Glutamatergic neuron (in vitro differentiated cells): ENCODE results near the gene MSH3. TPM values are rescaled to one million over a fixed set of nuclear protein-coding genes. Genes with fewer than 3 reads are reported as not detected.

Experiments used
- DNase-seq: peaks from one replicate; pipeline ENCODE4 v3.0.0; 2022
- H3K27ac Mint-ChIP-seq: one replicate; pipeline ENCODE4 v1.8.0; 2020; ENCODE audit warnings: mild to moderate bottlenecking, mixed read lengths, inconsistent platforms; ENCODE audit not compliant: unreplicated experiment
- H3K27me3 Mint-ChIP-seq: one replicate; pipeline ENCODE4 v1.8.0; 2020; ENCODE audit warnings: mild to moderate bottlenecking, moderate library complexity, mixed read lengths, inconsistent platforms; ENCODE audit not compliant: unreplicated experiment
- H3K36me3 Mint-ChIP-seq: one replicate; pipeline ENCODE4 v1.8.0; 2020; ENCODE audit warnings: mild to moderate bottlenecking, mixed read lengths, inconsistent platforms; ENCODE audit not compliant: unreplicated experiment
- H3K4me1 Mint-ChIP-seq: one replicate; pipeline ENCODE4 v1.8.0; 2020; ENCODE audit warnings: mild to moderate bottlenecking, low read depth, mixed read lengths, inconsistent platforms; ENCODE audit not compliant: unreplicated experiment
- H3K4me3 Mint-ChIP-seq: one replicate; pipeline ENCODE4 v1.8.0; 2020; ENCODE audit warnings: mild to moderate bottlenecking, mixed read lengths, inconsistent platforms; ENCODE audit not compliant: unreplicated experiment
- H3K9me3 Mint-ChIP-seq: one replicate; pipeline ENCODE4 v1.8.0; 2020; ENCODE audit warnings: mild to moderate bottlenecking, moderate library complexity, mixed read lengths, inconsistent platforms; ENCODE audit not compliant: unreplicated experiment
- CTCF ChIP-seq: fragments of 200-600 bp; sonication (generic); IDR thresholded peaks from one replicate; pipeline ENCODE4 v1.5.0; 2021; ENCODE audit not compliant: partially characterized antibody, unreplicated experiment
- total RNA-seq: library from RNA; stranded (reverse); fragmentation: NEBNext Ultra II Directional; extraction: Animal tissue kit (Norgen Biotek cat#: 25700); gene quantifications from one replicate; pipeline ENCODE4 v1.2.1, GENCODE V29; 2021; ENCODE audit not compliant: unreplicated experiment

Gene MSH3
- total RNA-seq, 1 donor from 2014 or later: 14.4 TPM

DNA sequence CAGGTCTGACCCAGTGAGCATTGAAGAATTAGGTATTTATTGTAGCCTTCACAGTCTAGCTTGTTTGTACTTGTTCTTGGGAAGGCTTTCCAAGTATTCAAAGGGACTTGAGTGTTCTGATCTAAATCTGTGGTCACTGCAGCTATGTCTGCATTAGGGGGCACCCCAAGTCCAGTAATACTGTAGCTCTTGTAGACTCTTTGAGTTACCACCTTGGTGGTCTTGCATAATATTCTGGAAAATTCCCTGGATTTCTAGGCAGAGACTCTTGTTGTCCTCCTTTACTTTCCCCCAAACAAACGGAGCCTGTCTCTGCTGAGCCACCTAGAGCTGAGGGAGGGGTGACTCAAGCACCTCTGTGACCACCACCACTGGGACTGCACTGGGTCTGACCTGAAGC lies 149.9 kb downstream of the MSH3 start:
- peaks cover 6% of the 10 kb centered on the region for H3K27me3 Mint-ChIP-seq
- H3K4me1 Mint-ChIP-seq: no peaks in the 10 kb centered on the region
- no peak overlapping the region for H3K27ac Mint-ChIP-seq
- peaks cover 18% of the 10 kb centered on the region for H3K36me3 Mint-ChIP-seq
- no peak overlapping the region for H3K4me3 Mint-ChIP-seq
- H3K9me3 Mint-ChIP-seq: peaks cover 6% of the 10 kb centered on the region
- no peak for DNase-seq
- TF ChIP-seq CTCF: no peak

- peaks cover 6% of the 10 kb centered on the region for H3K9me3 Mint-ChIP-seq
- H3K27me3 Mint-ChIP-seq: peaks cover 6% of the 10 kb centered on the region
- no peak for TF ChIP-seq CTCF
- H3K4me3 Mint-ChIP-seq: no peak overlapping the region
- H3K4me1 Mint-ChIP-seq: no peaks in the 10 kb centered on the region
- no peak overlapping the region for H3K27ac Mint-ChIP-seq
- no peak for DNase-seq
- H3K36me3 Mint-ChIP-seq: peaks cover 18% of the 10 kb centered on the region
Observed at GRCh38 chr5:80805038-80805437, 150.6 kb downstream of the MSH3 start.

DNA sequence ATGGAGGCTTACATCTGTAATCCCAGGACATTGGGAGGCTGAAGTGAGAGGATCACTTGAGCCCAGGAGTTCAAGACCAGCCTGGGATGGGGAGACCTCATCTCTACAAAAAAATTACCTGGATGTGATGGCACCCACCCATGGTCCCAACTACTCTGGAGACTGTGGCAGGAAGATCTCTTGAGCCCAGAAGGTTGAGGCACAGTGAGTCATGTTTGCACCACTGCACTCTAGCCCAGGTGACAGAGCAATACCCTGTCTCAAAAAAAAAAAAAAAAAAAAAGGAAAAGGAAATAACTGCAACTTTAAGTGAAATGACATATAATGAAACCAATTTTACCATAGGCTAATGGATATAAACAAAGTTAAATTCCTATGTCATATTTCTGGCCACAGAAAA lies 152.5 kb downstream of the MSH3 start:
- DNase-seq: no peak
- H3K4me1 Mint-ChIP-seq: no peaks in the 10 kb centered on the region
- H3K27me3 Mint-ChIP-seq: peaks cover 2% of the 10 kb centered on the region
- peaks cover 6% of the 10 kb centered on the region for H3K9me3 Mint-ChIP-seq
- no peak overlapping the region for H3K4me3 Mint-ChIP-seq
- H3K36me3 Mint-ChIP-seq: peaks cover 18% of the 10 kb centered on the region
- no peak for TF ChIP-seq CTCF
- no peak overlapping the region for H3K27ac Mint-ChIP-seq

DNA sequence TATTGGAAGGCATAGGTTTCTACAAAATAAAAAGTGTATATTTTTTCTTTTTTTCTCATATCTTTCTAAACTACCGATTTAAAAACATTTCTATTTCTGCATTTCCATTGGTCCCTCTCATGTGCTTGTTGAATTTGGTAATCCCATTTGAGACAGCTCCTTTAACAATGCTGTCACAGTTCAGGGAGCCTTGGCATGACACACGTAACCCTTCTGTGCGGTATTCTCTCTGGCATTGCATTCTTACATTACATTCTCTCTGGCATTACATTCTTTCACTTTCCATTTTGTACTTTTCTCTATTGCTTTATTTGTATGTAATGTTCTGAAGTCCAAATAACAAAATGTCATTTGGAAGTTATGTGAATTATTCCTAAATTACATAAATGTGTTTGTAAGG lies 155.0 kb downstream of the MSH3 start:
- no peak for TF ChIP-seq CTCF
- no peaks in the 10 kb centered on the region for H3K9me3 Mint-ChIP-seq
- H3K27ac Mint-ChIP-seq: no peak overlapping the region
- H3K27me3 Mint-ChIP-seq: no peaks in the 10 kb centered on the region
- no peaks in the 10 kb centered on the region for H3K4me1 Mint-ChIP-seq
- no peak overlapping the region for H3K4me3 Mint-ChIP-seq
- DNase-seq: no peak
- H3K36me3 Mint-ChIP-seq: no peaks in the 10 kb centered on the region

- no peak for DNase-seq
- H3K9me3 Mint-ChIP-seq: no peaks in the 10 kb centered on the region
- no peak for TF ChIP-seq CTCF
- H3K4me1 Mint-ChIP-seq: no peaks in the 10 kb centered on the region
- no peaks in the 10 kb centered on the region for H3K27me3 Mint-ChIP-seq
- H3K36me3 Mint-ChIP-seq: no peaks in the 10 kb centered on the region
- no peak overlapping the region for H3K4me3 Mint-ChIP-seq
- H3K27ac Mint-ChIP-seq: no peak overlapping the region
Observed at GRCh38 chr5:80810425-80810824, 156.0 kb downstream of the MSH3 start.
